ENCODE results near the gene UTP11.
A peak's percentile ranks its signal among the peaks of the same experiment; 100 is the strongest.

Gene UTP11

DNA sequence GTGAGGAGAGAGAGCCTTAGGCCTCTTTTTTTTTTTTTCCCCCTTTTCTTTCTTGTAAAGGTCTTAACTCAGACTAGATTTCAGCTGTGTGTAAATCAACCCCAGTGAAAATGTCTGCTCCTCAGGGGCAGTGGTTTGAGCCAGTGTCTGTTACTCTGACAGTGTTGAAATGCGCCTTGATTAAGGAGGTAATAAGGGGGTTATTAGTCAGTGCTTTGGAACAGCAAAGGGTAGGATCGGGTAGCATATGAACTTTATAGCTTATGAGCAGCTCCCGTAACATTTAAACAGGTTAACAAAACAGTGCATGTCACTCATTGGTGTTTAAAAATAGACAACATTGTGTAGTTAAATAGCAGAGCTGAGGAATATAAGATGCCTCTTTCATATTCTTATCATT is 10.3 kb downstream of the UTP11 start:
- H3K4me3 ChIP-seq (ENCODE audit: low read depth, low read length): no peak overlapping the region
- TF ChIP-seq, protein P1, sequence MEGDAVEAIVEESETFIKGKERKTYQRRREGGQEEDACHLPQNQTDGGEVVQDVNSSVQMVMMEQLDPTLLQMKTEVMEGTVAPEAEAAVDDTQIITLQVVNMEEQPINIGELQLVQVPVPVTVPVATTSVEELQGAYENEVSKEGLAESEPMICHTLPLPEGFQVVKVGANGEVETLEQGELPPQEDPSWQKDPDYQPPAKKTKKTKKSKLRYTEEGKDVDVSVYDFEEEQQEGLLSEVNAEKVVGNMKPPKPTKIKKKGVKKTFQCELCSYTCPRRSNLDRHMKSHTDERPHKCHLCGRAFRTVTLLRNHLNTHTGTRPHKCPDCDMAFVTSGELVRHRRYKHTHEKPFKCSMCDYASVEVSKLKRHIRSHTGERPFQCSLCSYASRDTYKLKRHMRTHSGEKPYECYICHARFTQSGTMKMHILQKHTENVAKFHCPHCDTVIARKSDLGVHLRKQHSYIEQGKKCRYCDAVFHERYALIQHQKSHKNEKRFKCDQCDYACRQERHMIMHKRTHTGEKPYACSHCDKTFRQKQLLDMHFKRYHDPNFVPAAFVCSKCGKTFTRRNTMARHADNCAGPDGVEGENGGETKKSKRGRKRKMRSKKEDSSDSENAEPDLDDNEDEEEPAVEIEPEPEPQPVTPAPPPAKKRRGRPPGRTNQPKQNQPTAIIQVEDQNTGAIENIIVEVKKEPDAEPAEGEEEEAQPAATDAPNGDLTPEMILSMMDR (IDR thresholded peaks at IDR 0.05; ENCODE audit: insufficient read depth, low read depth, low read length, missing control alignments): no peak
- no peak for DNase-seq (ENCODE audit: low read depth)

DNA sequence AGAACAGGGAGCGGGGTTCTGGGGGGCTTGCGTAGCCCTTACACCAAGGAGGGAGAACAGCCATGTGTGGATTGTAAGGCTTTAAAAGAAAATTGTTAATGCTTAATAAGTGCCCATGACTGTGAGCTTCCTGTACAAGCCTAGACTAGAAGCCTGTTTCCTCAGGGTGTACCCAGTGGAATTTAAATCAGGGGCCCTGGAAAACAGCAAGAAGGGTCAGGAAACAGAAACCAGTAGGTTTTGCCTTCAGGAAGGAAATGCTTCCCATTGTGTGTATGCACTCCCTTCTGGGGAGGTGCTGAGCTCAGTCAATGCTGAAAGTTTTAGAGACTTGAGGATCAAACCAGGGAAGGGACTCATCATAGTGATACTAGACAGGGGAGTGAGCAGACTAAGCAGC is 12.7 kb downstream of the UTP11 start:
- no peak overlapping the region for H3K4me3 ChIP-seq (ENCODE audit: low read depth, low read length)
- no peak for DNase-seq (ENCODE audit: low read depth)
- TF ChIP-seq, protein P1 (IDR thresholded peaks at IDR 0.05; ENCODE audit: insufficient read depth, low read depth, low read length, missing control alignments): no peak

DNA sequence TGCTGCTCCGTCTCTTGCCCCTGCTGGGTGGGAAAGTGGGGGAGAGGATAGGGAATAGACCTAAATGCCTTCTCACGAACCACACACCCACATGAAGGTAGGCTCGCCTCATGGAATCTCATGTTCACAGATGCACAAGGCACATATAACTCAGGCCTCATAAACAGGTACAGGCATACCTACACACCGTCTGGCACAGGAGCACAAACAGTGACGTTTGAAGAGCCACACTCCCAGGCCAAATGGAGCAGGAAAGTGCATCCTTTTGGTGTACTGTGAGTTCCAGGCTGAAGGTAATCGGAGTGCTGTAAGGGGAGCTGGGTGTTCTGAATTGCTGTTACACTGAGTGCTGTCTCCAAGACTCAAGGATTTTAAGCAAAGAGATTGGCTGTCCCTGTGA is 13.1 kb downstream of the UTP11 start:
- no peak overlapping the region for H3K4me3 ChIP-seq (ENCODE audit: low read depth, low read length)
- no peak for DNase-seq (ENCODE audit: low read depth)
- TF ChIP-seq, protein P1 (IDR thresholded peaks at IDR 0.05; ENCODE audit: insufficient read depth, low read depth, low read length, missing control alignments): no peak

DNA sequence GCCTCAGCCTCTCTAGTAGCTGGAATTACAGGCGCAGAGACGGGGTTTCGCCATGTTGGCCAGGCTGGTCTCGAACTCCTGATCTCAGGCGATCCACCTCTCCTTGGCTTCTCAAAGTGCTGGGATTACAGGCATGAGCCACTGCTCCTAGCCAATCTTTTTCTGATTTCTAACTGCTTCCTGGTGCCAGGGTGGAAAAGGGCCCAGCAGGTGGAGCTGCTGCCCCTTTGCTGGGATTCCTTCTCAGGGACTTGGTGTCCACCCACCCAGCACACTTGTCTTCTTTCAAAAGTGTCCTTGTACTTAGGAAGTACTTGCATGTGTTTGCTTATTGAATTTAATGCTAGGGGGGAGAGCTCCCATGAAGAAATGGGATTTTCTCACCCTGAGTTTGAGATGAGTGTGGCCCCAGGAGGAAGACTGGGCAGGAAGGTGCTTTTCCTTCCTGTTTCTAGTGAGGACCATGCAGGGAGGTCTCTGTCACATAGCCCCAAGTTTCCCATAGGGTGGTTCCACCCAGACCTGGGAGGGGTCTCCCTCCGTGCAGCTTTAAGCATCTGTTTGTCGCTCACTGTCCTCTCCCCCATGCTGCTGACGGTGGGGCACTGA is 14.2 kb downstream of the UTP11 start:
- peak; percentile 72 for DNase-seq (ENCODE audit: low read depth)
- TF ChIP-seq, protein P1 (IDR thresholded peaks at IDR 0.05; ENCODE audit: insufficient read depth, low read depth, low read length, missing control alignments): peak; percentile 66
- H3K4me3 ChIP-seq (ENCODE audit: low read depth, low read length): no peak overlapping the region

DNA sequence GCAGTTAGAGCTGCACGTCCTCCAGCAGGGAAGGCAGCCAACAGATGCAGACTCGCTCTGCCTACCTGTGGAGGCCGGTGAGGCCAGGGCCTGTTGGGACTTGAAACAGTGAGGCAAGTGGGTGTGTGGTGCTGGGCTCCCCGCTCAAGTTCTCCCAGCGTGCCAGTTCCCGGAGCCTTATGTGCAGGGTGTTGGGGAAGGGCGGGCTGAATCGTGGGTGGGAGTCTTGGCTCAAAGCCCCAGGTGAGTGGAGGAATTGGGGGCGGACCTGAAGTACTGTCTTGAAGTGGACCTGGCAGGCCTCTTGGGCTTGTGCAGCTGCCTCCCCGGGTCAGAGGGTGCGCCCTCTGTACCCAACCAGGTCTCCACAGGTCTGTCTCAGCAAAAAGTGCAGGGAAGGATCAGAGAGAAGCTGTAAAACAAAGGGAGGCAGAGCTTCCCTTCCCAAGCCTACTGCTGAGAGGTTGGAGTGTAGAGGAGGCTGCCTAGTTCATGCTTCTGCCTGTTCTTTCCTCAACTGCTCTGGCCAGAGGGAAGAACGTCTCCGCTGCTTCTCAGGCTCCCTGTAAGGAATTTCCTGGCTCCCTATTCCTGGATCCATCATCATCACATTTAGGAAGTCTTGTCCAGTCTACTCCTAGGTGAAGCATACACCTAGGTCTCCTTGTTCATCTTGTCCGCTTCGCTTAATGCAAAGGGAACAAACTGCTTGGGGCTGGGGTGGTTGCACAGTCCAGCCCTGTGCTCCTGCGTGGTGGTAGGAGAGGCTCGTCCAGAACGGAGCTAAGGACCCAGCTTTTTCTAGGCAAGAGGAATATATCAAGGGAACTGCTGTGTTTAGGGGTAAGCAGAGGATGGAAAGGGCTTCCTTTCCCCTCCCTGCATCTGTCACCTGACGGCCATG is 14.9 kb downstream of the UTP11 start:
- no peak overlapping the region for H3K4me3 ChIP-seq (ENCODE audit: low read depth, low read length)
- DNase-seq (ENCODE audit: low read depth): no peak
- TF ChIP-seq, protein P1 (IDR thresholded peaks at IDR 0.05; ENCODE audit: insufficient read depth, low read depth, low read length, missing control alignments): no peak

DNA sequence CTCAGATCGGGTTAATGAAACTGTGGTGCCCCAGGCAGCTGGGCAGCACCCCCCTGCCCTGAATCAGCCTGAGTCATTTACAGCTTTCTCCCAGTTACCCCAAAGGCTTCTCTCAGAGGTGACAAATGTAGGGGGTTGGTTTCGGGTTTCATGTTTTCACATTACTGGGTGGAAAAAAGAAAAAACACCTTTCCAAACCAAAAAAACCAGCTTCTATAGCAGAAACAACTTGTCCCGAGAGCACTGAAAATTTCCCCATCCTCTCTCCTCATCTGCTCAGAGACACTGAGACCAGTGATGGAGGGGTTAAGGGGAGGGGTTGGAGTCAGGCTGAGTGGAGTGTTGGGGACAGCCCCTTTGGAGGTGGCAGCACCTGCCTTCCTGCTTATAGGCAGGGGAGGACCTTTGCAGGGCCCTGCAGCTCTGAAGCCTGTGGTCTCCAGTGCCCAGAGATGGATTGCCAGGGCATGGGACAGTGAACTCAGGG is 15.6 kb downstream of the UTP11 start:
- TF ChIP-seq, protein P1 (IDR thresholded peaks at IDR 0.05; ENCODE audit: insufficient read depth, low read depth, low read length, missing control alignments): no peak
- no peak overlapping the region for H3K4me3 ChIP-seq (ENCODE audit: low read depth, low read length)
- peak; percentile 93 for DNase-seq (ENCODE audit: low read depth)

Measured in GM12865 (cell line).